Breast epithelium (tissue), 4 donors: Measurements from ENCODE around the gene HSF4. TPM values are rescaled to one million over a fixed set of nuclear protein-coding genes. Genes with fewer than 3 reads are reported as not detected.
A peak's percentile ranks its signal among the peaks of the same experiment; 100 is the strongest.

Source experiments
- DNase-seq, 2 donors: peaks; one replicate each; pipeline ENCODE4 v3.0.0-alpha.2; 2019; ENCODE audit warnings: low spot score in 2 of 2
- H3K27ac ChIP-seq, 2 donors: fragments of 200-600 bp; sonication (generic) in 1 of 2; one replicate each; pipeline ENCODE4 v1.5.1; 2016 to 2019; ENCODE audit warnings: mild to moderate bottlenecking in 1 of 2
- H3K27me3 ChIP-seq, 2 donors: fragments of 200-600 bp; sonication (generic) in 1 of 2; one replicate each; pipeline versions ENCODE4 v1.5.1 to v1.6.0; 2017 to 2019; ENCODE audit warnings: control low read depth in 1 of 2, mild to moderate bottlenecking in 1 of 2
- H3K36me3 ChIP-seq: fragments of 200-600 bp; one replicate; pipeline ENCODE4 v1.5.1; 2019
- H3K4me1 ChIP-seq, 2 donors: fragments of 200-600 bp; sonication (generic); one replicate each; pipeline ENCODE4 v1.5.1; 2016 to 2019; ENCODE audit warnings: control low read depth in 1 of 2
- H3K4me3 ChIP-seq, 3 donors: fragments of 200-600 bp; sonication (generic); 1 replicate in 2 of 3; 2 replicates in 1 of 3; pipeline ENCODE4 v1.5.1; 2016 to 2019; ENCODE audit warnings: mild to moderate bottlenecking in 3 of 3, moderate library complexity in 2 of 3
- H3K9me3 ChIP-seq, 2 donors: fragments of 200-600 bp; sonication (generic) in 1 of 2; one replicate each; pipeline ENCODE4 v1.5.1; 2016 to 2019; ENCODE audit warnings: control low read depth in 1 of 2
- CTCF ChIP-seq, 3 donors: fragments of 450-650 bp; IDR thresholded peaks; one replicate each; pipeline ENCODE4 v1.5.1; 2016 to 2017; ENCODE audit warnings: antibody characterized with exemption in 3 of 3, mild to moderate bottlenecking in 3 of 3, moderate library complexity in 3 of 3
- POLR2A ChIP-seq: fragments of 450-650 bp; IDR thresholded peaks from one replicate; pipeline ENCODE4 v1.6.1; 2016; ENCODE audit warnings: antibody characterized with exemption, mild to moderate bottlenecking, moderate library complexity
- POLR2AphosphoS5 ChIP-seq, 3 donors: sonication (generic); formaldehyde crosslinking; IDR thresholded peaks; one replicate each; pipeline ENCODE4 v1.6.1; 2017; ENCODE audit warnings: antibody characterized with exemption in 3 of 3
- intact Hi-C: fragments of 100-400 bp; cut with DNase I; formaldehyde crosslinking; loops from one replicate; pipeline ENCODE4 v1.15.1; 2023; ENCODE audit warnings: low total_unique reads
- total RNA-seq, 3 donors: library from RNA; depleted of rRNA; stranded (reverse); fragments of >200 nt; gene quantifications; one replicate each; pipeline ENCODE4 v1.1.0, GENCODE V29; 2016

The HSF4 gene
- total RNA-seq, 3 donors from 2014 or later, result 46.9 to 113 (median 62.5) TPM

GRCh38 chr16:67150047-67150832 is 14.3 kb upstream of the HSF4 start:
- peak overlapping the region; percentile 77 to 81 for H3K27ac ChIP-seq
- DNase-seq, result no peak
- H3K4me3 ChIP-seq, result peak overlapping the region; percentile 66 to 94 (median 69)
- peaks cover 0 to 9% of the 10 kb centered on the region in 2 donors for H3K4me1 ChIP-seq
- no peaks in the 10 kb centered on the region for H3K27me3 ChIP-seq
- no peak for TF ChIP-seq CTCF (IDR thresholded peaks at IDR 0.05)
- peak in 1 of 3 donors; percentile 7 for TF ChIP-seq POLR2AphosphoS5 (IDR thresholded peaks at IDR 0.05)
- H3K36me3 ChIP-seq, result no peaks in the 10 kb centered on the region
- intact Hi-C loops, result no loop called here
- no peaks in the 10 kb centered on the region for H3K9me3 ChIP-seq

GRCh38 chr16:67150833-67151396 is 13.6 kb upstream of the HSF4 start, which contains the start of gene B3GNT9:
Gene B3GNT9, minus strand, starts transcription at chr16:67150998. Its CDS starts 513 bp downstream, at chr16:67150485.
- Histone ChIP-seq H3K9me3 (no peaks in the 10 kb centered on the region), H3K4me3 (peak within 1 kb of the TSS; percentile 66 to 94 (median 69)), H3K4me1 (peaks cover 0 to 9% of the 10 kb centered on the region in 2 donors), H3K27me3 (no peaks in the 10 kb centered on the region), H3K36me3 (no peaks in the 10 kb centered on the region), H3K27ac (peak within 1 kb of the TSS; percentile 77 to 81)
- TF ChIP-seq POLR2A, result no peak
- peak in 2 of 3 donors; percentile 9 to 21 for TF ChIP-seq POLR2AphosphoS5 (IDR thresholded peaks at IDR 0.05)
- no peak for TF ChIP-seq CTCF (IDR thresholded peaks at IDR 0.05)
- intact Hi-C loops, result no loop called here
- DNase-seq, result peak in 1 of 2 donors; percentile 55

GRCh38 chr16:67151431-67152097 is 13.0 kb upstream of the HSF4 start:
- TF ChIP-seq POLR2AphosphoS5 (IDR thresholded peaks at IDR 0.05), result no peak
- Histone ChIP-seq H3K27me3 (no peaks in the 10 kb centered on the region), H3K4me1 (peaks cover 0 to 9% of the 10 kb centered on the region in 2 donors), H3K9me3 (no peaks in the 10 kb centered on the region), H3K4me3 (peak overlapping the region in 2 of 3 donors; percentile 69 to 94), H3K36me3 (no peaks in the 10 kb centered on the region), H3K27ac (peak overlapping the region; percentile 77 to 81)
- intact Hi-C loops, result no loop called here
- DNase-seq, result no peak

- Histone ChIP-seq H3K36me3 (no peaks in the 10 kb centered on the region), H3K27me3 (no peaks in the 10 kb centered on the region), H3K4me1 (peaks cover 0 to 9% of the 10 kb centered on the region in 2 donors), H3K4me3 (peak overlapping the region in 2 of 3 donors; percentile 15 to 57), H3K9me3 (no peaks in the 10 kb centered on the region), H3K27ac (no peak overlapping the region)
- TF ChIP-seq POLR2A (no peak), CTCF (IDR thresholded peaks at IDR 0.05) (no peak), POLR2AphosphoS5 (IDR thresholded peaks at IDR 0.05) (no peak)
- DNase-seq, result no peak
- intact Hi-C loops, result no loop called here
These were observed 9.8 kb upstream of the HSF4 start for GRCh38 chr16:67154578-67155294.
